Peyer's patch (tissue), 4 donors: ENCODE data around the gene C20orf204.

Source experiments
- CTCF ChIP-seq, 6 experiments: fragments of 450-650 bp in 4 of 6; fragments of 200-600 bp in 2 of 6; sonication (generic) in 1 of 6; IDR thresholded peaks; one replicate each; pipeline ENCODE4 v1.5.1; 2017 to 2019; ENCODE audit warnings: antibody characterized with exemption in 6 of 6, mild to moderate bottlenecking in 3 of 6, moderate library complexity in 1 of 6
- POLR2A ChIP-seq, 2 donors: fragments of 450-650 bp; IDR thresholded peaks; one replicate each; pipeline ENCODE4 v1.5.1; 2017; ENCODE audit warnings: antibody characterized with exemption in 2 of 2, mild to moderate bottlenecking in 2 of 2, moderate library complexity in 2 of 2

- TF ChIP-seq CTCF (IDR thresholded peaks at IDR 0.05) (no peak), POLR2A (IDR thresholded peaks at IDR 0.05) (no peak)
These were observed 31.1 kb downstream of the C20orf204 start for GRCh38 chr20:64067005-64067632.
